Epithelial cell of proximal tubule (primary cell): ENCODE measurements around the gene ATAD1. TPM values are rescaled to one million over a fixed set of nuclear protein-coding genes. Genes with fewer than 3 reads are reported as not detected.

ENCODE experiments used
- DNase-seq: peaks from one replicate; pipeline ENCODE4 v3.0.0-alpha.2; 2011; ENCODE audit warnings: low read depth
- H3K4me3 ChIP-seq: 2 replicates; pipeline ENCODE4 v1.5.1; 2011; ENCODE audit warnings: low read depth, mild to moderate bottlenecking, low read length
- total RNA-seq: library from RNA; depleted of rRNA; stranded (reverse); fragments of >200 nt; gene quantifications from 2 replicates; pipeline ENCODE4 v1.2.3, GENCODE V29; 2015
- TF ChIP-seq, protein P1 (sequence below): conservative IDR thresholded peaks from 2 replicates; pipeline ENCODE4 v1.5.1; 2012; ENCODE audit warnings: low read depth, mild to moderate bottlenecking, low read length

ATAD1 gene
- total RNA-seq, 1 donor from 2014 or later: 24.8 TPM

DNA sequence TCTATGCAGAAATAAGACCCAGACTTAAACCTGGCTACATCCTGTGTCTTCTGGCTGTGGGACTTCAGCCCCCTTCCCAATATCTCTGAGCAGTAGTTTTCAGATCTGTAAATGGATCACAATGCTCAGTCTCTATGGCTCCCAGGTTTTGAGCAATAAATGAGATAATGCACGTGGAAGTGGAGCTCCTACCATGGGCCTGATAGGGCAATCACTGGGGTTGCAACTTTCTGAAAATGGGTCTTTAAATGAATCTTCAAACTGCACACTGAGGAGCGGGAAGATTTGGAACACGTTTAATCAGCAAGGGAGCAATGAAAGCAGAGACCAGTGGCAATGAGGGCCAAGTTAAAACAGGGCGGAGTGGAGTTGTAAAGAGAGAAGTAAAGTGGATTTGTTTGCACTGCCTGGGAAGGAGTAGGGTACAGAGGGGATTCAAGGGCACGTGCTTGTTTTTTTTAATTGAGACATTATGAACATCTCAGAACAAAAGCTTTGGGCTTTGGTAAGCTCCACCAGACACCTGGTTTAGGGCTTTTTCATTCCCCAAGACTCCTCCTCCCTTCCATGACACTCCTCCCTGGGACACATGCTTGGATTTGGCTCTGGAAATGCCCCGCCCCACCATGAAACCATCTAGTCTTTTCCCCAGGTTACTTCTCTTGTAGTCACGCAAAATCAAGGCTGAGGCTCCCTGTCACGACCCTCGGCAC, 115.6 kb downstream of the ATAD1 start:
- no peak overlapping the region for H3K4me3 ChIP-seq
- TF ChIP-seq, protein P1, sequence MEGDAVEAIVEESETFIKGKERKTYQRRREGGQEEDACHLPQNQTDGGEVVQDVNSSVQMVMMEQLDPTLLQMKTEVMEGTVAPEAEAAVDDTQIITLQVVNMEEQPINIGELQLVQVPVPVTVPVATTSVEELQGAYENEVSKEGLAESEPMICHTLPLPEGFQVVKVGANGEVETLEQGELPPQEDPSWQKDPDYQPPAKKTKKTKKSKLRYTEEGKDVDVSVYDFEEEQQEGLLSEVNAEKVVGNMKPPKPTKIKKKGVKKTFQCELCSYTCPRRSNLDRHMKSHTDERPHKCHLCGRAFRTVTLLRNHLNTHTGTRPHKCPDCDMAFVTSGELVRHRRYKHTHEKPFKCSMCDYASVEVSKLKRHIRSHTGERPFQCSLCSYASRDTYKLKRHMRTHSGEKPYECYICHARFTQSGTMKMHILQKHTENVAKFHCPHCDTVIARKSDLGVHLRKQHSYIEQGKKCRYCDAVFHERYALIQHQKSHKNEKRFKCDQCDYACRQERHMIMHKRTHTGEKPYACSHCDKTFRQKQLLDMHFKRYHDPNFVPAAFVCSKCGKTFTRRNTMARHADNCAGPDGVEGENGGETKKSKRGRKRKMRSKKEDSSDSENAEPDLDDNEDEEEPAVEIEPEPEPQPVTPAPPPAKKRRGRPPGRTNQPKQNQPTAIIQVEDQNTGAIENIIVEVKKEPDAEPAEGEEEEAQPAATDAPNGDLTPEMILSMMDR: no peak
- DNase-seq: no peak

Other genes starting within 250 kb of the ATAD1 start
- 15.6 and 24.4 TPM in 2 replicates for gene PAPSS2, start 158.3 kb downstream of the ATAD1 start, total RNA-seq
- 0.06 and 0.36 TPM in 2 replicates for gene KLLN, start 45.3 kb upstream of the ATAD1 start, total RNA-seq
- 33.4 and 34.5 TPM in 2 replicates for gene PTEN, start 45.4 kb upstream of the ATAD1 start, total RNA-seq